ENCODE measurements around the gene USP28.
"Not testable (repeated sequence)": the region's sequence is repeated elsewhere in the genome, so short reads cannot be mapped to it uniquely, and the experiment has no call there.

The USP28 gene

GRCh38 chr11:113835306-113835705 lies 40.1 kb downstream of the USP28 start:
- no peak for DNase-seq (ENCODE audit: low read depth in 2 of 2)

- no peak for DNase-seq (ENCODE audit: low read depth in 2 of 2)
Measured at GRCh38 chr11:113833151-113833550, 42.2 kb downstream of the USP28 start.

GRCh38 chr11:113831314-113831713 lies 44.1 kb downstream of the USP28 start:
- DNase-seq (ENCODE audit: low read depth in 2 of 2), result no peak

DNA sequence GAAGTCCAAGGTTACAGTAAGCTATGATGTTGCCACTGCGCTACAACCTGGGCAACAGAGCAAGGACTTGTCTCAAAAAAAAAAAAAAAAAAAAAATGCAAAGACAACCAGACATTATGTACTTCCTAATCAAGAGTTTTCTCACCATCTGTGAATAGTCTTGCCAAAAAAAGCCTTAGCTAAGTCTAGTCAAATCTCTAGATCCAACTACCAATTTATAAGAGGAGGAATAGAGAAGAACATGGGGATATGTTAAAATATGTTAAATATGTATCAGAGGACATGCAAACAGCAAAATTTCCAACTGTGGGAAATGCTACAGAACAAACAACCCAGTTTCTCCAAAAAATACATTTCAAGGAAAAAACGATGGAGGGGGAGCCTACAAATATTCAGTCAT lies 45.6 kb downstream of the USP28 start:
- no peak for DNase-seq (ENCODE audit: low read depth in 2 of 2)

GRCh38 chr11:113828191-113828590 lies 47.2 kb downstream of the USP28 start:
- no peak for DNase-seq (ENCODE audit: low read depth in 2 of 2)

- no peak for DNase-seq (ENCODE audit: low read depth in 2 of 2)
Measured at GRCh38 chr11:113827477-113827876, 47.9 kb downstream of the USP28 start.

- DNase-seq (ENCODE audit: low read depth in 2 of 2), result no peak
Measured at GRCh38 chr11:113818426-113818825, 56.9 kb downstream of the USP28 start.

DNA sequence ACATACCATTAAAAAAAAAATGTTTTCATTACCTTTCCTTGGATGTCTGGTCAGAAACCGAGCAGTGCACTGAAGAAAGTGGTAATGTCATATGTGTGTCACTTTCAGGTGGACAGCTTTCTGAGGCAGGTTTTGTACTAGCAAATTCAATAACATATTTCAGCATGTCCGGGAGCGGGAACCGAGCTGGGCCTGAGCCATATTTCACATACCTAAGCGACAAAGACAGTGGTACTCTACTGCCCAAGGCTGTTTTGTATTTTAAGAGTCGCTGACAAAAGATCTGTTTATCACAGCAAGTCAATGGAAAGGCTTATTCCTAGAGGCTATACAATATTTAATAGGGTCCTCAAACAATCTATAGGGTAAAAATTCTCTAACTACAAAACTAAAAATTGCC lies 57.7 kb downstream of the USP28 start:
- no peak for DNase-seq (ENCODE audit: low read depth in 2 of 2)

DNA sequence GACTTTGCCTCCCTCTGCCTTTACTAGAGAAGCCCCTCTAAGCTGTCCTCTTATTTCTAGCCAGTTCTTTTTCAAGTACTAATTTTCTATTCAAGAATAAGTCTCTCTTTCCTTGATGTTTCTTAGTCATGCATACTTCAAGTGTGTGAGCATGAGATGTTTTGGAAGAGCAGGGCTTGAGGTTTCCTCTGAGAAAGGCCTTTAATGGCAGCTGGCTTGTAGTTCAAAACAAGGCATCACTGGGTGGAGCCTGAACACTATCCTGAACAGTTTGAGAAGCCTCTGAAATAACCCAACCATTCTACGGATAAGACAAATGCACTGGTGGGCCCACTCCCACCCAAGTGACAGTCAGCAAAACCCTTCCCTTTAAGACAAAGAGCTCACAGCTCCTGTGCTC lies 58.2 kb downstream of the USP28 start:
- DNase-seq (ENCODE audit: low read depth in 2 of 2), result no peak

DNA sequence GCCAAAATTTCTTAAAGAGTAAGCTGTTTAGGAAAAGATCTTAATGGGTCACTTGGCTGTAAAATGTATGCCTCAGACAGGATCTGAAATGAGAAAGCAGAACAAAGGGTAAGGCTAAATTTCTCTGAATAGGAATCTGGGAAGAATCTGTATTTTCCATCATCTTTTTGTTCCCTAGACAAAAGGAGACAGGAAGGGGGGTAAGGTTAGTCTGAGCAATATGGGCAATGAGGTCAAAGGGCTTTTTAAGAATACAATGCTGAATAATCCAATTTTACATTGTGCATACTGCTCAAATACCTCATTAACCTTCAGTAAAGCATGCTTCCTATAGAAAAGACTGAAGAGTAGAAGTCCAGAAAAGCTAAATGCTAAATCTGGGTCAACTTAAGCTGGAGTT lies 61.2 kb downstream of the USP28 start:
- no peak for DNase-seq (ENCODE audit: low read depth in 2 of 2)

GRCh38 chr11:113808931-113809330 lies 66.4 kb downstream of the USP28 start:
- no peak for DNase-seq (ENCODE audit: low read depth in 2 of 2)

GRCh38 chr11:113806406-113806805 lies 69.0 kb downstream of the USP28 start:
- DNase-seq (ENCODE audit: low read depth in 2 of 2), result no peak

DNA sequence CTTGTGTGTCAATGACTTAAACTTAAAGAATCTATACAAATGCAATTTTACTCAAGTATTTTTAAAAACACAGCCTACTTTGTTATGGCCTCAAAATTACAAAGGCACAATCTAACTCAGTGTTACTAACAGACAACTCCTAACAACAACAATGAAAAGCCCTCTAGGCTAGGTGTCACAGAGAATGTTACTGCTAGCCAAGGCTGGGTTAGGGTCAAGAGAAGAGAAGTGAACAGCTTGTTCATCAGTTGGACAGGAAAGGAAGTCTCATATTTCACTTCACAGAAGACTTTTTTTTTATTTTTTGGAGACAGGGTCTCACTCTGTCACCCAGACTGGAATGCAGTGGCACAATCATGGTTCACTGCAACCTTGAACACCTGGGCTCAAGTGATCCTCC lies 69.7 kb downstream of the USP28 start:
- DNase-seq (ENCODE audit: low read depth in 2 of 2), result no peak

DNA sequence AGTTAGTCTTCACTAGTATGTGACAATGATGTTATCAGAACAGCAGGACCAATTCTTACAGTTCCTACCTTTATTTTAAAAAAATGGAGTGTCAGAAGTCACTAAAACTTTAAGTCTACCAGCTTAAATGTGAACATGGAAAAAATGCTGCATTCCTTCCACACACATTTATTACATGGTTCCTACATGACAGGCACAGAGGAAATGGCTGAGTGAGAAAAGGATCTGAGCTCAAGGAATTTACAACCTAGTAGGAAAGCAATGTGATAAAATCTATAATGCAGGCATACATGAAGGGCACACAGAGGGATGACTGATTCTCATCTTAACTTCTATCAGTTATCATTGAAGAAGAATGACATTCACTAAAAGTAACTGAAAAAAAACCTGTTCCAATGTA lies 72.8 kb downstream of the USP28 start:
- DNase-seq (ENCODE audit: low read depth in 2 of 2), result no peak

GRCh38 chr11:113796663-113797259 lies 78.6 kb downstream of the USP28 start:
- DNase-seq (ENCODE audit: low read depth in 2 of 2), result no peak

GRCh38 chr11:113789675-113790320 lies 85.6 kb downstream of the USP28 start:
- no peak for DNase-seq (ENCODE audit: low read depth in 2 of 2)

DNA sequence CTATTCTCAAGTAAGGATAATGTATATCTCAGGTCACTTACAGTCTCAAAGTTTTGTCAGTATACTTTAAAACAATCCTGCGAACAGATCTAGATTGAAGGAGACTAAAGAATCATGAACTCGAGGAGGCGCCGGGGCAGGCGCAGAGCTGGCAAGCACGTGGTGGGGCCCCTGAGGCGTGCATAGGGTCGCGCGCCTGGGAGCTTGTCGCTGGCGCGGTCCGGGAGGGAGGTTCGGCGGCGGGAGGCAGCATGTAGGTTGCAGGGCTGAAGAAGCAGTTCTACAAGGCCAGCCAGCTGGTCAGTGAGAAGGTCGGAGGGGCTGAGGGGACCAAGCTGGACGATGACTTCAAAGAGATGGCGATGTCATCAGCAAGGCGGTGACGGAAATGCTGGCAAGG lies 86.4 kb downstream of the USP28 start:
- DNase-seq (ENCODE audit: low read depth in 2 of 2), result not testable (repeated sequence)

- DNase-seq (ENCODE audit: low read depth in 2 of 2), result no peak
Measured at GRCh38 chr11:113782134-113782533, 93.2 kb downstream of the USP28 start.

DNA sequence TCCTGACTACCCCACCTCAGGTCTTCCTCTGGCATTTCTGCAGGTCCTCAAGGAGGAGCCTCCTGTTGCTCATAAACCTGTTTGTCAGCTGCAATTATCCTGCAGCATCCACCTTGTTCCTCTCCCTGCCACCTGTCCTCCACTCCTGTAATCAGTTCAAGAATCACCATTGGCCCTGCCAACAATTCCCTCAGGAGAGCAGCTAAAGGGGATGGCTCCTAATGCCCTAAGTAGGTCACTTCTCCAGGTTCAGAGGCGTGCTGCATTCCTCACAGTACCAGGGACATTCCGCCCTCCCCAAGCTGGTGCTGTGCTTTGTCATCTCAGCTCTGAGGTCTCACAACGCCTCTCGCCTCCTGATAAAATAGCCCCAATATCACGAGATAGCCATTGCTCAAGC lies 93.7 kb downstream of the USP28 start:
- no peak for DNase-seq (ENCODE audit: low read depth in 2 of 2)

DNA sequence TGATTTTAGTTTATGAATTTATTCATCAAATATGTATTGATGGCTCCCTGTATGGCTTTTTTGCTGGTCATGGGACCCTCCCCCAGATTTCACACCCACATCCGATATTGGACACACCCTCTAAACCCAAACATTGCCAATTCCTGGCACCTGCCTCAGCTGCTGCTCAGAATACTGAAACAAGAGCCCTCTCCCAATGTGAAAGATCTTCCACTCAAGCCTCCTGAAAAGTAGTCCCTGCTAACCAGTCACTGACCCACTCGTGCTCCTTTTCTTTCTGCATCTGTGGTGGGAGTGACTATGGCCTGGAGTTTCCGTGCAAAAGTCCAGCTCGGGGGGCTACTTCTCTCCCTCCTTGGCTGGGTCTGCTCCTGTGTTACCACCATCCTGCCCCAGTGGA lies 95.9 kb downstream of the USP28 start, which contains the start of gene CLDN25:
Gene CLDN25 (plus strand): TSS at position 301 of the 400 bp plus-strand sequence. CDS start 0 bp downstream, at position 301.
- no peak for DNase-seq (ENCODE audit: low read depth in 2 of 2)

DNA sequence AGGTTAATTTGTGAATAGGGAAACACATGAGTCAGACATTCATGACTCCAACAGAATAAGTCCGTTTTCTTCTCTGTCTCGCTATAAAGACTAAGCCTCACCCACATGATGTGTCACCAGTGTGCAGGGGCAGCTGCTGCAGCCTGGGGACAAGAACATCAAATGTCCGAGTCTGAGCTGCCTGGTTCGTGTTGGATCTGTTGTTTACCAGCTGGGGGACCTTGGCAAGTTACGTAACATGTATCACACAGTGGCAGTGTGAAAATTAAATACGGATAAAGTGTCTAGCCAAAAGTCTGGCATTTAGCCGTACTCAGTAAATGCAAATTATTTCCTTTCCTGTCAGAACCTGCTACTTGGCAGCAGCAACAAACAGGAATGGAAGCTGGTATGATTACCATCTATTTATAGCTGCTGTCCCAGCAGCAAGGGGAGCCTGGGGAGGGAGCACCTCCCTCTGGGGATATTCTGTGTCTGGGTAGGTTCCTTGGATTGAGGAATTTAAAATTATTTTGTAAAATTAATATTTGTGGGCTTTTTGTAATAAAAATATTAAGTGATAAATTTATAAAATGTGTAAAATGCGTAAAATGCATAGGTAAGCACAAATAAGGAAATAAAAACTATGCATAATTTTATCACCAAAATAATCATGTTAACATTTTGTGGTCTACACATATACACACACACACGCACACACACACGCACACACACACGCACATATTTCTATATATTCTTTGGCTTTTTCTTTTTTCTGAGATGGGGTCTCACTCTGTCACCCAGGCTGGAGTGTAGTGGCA lies 97.1 kb downstream of the USP28 start:
- no peak for DNase-seq (ENCODE audit: low read depth in 2 of 2)

DNA sequence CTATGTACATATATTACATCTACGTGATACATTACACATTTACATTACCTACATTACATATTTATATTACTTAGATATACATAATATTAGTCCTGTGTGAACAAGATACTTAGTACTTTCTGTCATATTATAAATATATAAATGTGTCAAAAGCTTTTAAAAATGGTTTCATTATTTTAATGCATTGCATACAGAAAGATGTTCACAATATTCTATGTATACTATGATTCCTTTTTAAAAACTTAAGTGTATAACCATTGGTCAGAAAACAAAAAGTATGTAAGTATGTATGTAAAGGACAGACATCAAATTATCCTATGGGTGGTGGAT lies 101.2 kb downstream of the USP28 start:
- no peak for DNase-seq (ENCODE audit: low read depth in 2 of 2)
